PFSK-1 (cell line): ENCODE results near the gene PRSS16.

Experiments
- POLR2AphosphoS5 ChIP-seq: IDR thresholded peaks from 2 replicates; pipeline ENCODE4 v1.6.1; 2012; ENCODE audit warnings: low read depth, mild to moderate bottlenecking, control low read depth, low read length, moderate library complexity
- REST ChIP-seq, 2 experiments: IDR thresholded peaks; 2 replicates each; pipeline versions ENCODE4 v1.6.1 to v1.8.0; 2011 to 2012; ENCODE audit warnings: low read depth in 2 of 2, low read length in 2 of 2, control low read depth in 1 of 2, inconsistent platforms in 1 of 2, mild to moderate bottlenecking in 1 of 2, moderate library complexity in 1 of 2; ENCODE audit not compliant: insufficient read depth in 1 of 2
- TAF1 ChIP-seq: IDR thresholded peaks from 2 replicates; pipeline ENCODE4 v1.6.1; 2012; ENCODE audit warnings: low read length, control low read depth, borderline replicate concordance; ENCODE audit not compliant: insufficient read depth

- TF ChIP-seq POLR2AphosphoS5 (no peak), REST (IDR thresholded peaks at IDR 0.05; ENCODE audit: insufficient read depth in 1 of 2, low read depth in 2 of 2, low read length in 2 of 2) (no peak), TAF1 (no peak)
Observed at GRCh38 chr6:27206806-27207205, 40.7 kb upstream of the PRSS16 start.
